Measurements from ENCODE around the gene MORN1. TPM values are rescaled to one million over a fixed set of nuclear protein-coding genes. Genes with fewer than 3 reads are reported as not detected.

The MORN1 gene
- total RNA-seq, 1 donor from 2014 or later: 35.3 TPM

DNA sequence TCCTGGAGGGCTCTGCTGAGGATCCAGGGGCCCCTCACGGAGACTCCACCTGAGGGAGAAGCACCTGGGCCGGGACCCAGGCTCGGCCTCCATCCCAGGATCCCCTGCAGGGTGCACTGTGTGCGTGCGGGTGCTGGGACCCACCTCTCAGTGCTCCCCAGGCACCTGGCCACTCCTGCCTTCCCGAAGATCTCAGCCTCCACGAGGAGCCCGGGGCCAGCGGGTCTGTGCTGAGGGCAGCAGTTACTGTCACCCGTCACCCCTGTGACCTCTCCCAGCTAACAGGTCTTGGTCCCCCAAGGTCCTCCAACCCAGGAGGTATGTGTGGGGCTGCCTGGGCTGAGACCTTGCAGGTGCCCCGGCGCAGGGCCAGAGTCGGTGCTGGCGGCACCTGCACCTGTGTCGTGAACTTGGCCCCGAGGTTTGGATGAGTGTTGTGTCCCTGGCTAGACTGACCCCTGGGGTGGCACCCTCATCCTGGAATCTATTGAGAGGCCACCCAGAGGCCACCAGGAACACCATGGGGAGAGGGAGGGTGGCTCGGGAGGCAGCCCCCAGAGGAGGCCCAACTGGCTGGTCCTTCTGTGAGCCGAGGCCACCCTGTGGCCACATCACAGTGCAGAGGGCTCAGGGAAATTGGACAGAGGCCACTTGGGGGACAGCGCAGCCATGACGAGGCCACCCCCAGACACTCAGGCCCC lies 17.7 kb downstream of the MORN1 start:
- no peak overlapping the region for H3K4me3 Mint-ChIP-seq (ENCODE audit: low read depth)
- no peak for DNase-seq (ENCODE audit: low spot score, unreplicated experiment)
- no peak for TF ChIP-seq CTCF (IDR thresholded peaks at IDR 0.05; ENCODE audit: unreplicated experiment)
- no peaks in the 10 kb centered on the region for H3K4me1 Mint-ChIP-seq (ENCODE audit: low read depth)
- no peaks in the 10 kb centered on the region for H3K27me3 Mint-ChIP-seq
- no peak overlapping the region for H3K27ac Mint-ChIP-seq
- no peaks in the 10 kb centered on the region for H3K9me3 Mint-ChIP-seq (ENCODE audit: low read depth)
- H3K36me3 Mint-ChIP-seq (ENCODE audit: insufficient read depth): peaks cover 9% of the 10 kb centered on the region

DNA sequence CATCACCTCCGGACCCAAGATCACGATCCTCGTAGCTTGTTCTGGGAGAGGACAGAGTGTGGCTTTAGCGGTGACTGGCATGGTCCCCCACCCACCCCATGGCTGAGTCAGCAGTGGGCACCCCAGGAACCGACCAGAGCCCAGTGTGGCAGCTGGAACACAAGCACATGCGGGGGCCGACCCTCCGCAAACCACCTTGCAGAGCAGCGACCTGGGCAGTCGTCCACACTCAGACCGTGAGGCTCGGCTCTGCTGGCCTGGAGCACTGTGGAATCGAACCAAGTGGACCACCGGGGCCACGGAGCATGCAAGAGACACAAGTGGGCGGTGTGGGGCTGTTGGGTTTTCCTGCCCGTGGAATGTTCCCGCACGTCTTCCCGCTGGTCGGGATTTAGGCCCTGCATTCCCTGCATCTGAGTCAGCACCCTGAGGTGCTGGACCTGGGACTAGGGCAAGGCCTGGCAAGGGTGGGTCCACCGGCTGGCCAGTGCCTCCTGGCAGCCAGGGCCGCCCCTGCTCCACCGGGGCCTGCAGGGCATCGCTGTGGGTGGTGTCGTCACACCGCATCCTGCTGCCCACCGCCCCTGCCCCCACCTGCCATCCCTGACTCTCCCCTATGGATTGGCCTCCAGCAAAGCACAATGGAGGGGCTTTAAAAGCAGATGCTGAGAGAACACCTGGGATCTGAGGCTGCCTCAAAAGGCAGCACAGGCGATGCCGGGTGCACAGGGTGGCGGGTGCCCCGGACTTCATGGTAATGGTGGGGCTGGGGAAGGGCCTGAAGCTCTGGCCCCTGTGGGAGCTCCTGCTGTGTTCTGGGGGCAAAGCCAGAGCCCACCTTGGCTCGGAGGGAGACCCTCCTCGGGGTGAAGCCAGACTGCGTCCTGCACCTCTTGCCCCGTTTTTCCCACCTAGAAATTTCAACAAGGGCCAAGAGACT lies 18.5 kb downstream of the MORN1 start:
- DNase-seq (ENCODE audit: low spot score, unreplicated experiment): no peak
- Mint-ChIP-seq H3K27ac (no peak overlapping the region), H3K36me3 (ENCODE audit: insufficient read depth) (peaks cover 14% of the 10 kb centered on the region), H3K4me1 (ENCODE audit: low read depth) (no peaks in the 10 kb centered on the region), H3K27me3 (no peaks in the 10 kb centered on the region), H3K9me3 (ENCODE audit: low read depth) (no peaks in the 10 kb centered on the region), H3K4me3 (ENCODE audit: low read depth) (no peak overlapping the region)
- TF ChIP-seq CTCF (IDR thresholded peaks at IDR 0.05; ENCODE audit: unreplicated experiment): no peak

- no peak for DNase-seq (ENCODE audit: low spot score, unreplicated experiment)
- Mint-ChIP-seq H3K36me3 (ENCODE audit: insufficient read depth) (peaks cover 29% of the 10 kb centered on the region), H3K4me1 (ENCODE audit: low read depth) (no peaks in the 10 kb centered on the region), H3K27ac (no peak overlapping the region), H3K4me3 (ENCODE audit: low read depth) (no peak overlapping the region), H3K27me3 (no peaks in the 10 kb centered on the region), H3K9me3 (ENCODE audit: low read depth) (peaks cover 5% of the 10 kb centered on the region)
- TF ChIP-seq CTCF (IDR thresholded peaks at IDR 0.05; ENCODE audit: unreplicated experiment): no peak
Measured at GRCh38 chr1:2368053-2368744, 23.2 kb downstream of the MORN1 start.

GRCh38 chr1:2363847-2364513 lies 27.4 kb downstream of the MORN1 start:
- Mint-ChIP-seq H3K4me3 (ENCODE audit: low read depth) (no peak overlapping the region), H3K4me1 (ENCODE audit: low read depth) (no peaks in the 10 kb centered on the region), H3K27me3 (no peaks in the 10 kb centered on the region), H3K27ac (no peak overlapping the region), H3K36me3 (ENCODE audit: insufficient read depth) (peaks cover 30% of the 10 kb centered on the region), H3K9me3 (ENCODE audit: low read depth) (peaks cover 5% of the 10 kb centered on the region)
- TF ChIP-seq CTCF (IDR thresholded peaks at IDR 0.05; ENCODE audit: unreplicated experiment): no peak
- DNase-seq (ENCODE audit: low spot score, unreplicated experiment): no peak
